Measurements from ENCODE around the gene DPEP1.

DPEP1 gene

DNA sequence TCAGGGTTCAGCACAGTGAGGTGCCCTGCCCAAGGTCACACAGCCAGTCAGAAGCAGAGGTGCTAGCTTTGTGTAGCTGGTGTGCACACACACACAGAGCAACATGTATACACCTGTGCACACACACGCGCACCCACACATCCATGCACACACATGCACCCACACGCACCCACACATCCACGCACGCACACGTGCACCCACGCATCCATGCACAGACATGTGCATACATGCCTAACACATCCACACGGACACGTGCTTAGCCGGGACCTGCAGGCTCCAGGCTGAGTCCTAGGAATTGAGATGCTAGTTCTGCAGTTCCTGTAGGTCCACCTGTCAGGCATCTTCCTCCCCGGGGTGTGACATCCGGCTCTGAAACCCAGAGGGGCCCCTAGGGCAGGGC, 13.0 kb upstream of the DPEP1 start:
- H3K4me3 Mint-ChIP-seq: no peak overlapping the region
- no peaks in the 10 kb centered on the region for H3K9me3 Mint-ChIP-seq
- no peaks in the 10 kb centered on the region for H3K27me3 Mint-ChIP-seq (ENCODE audit: low read depth)
- no peak for DNase-seq (ENCODE audit: low spot score)
- peaks cover 8% of the 10 kb centered on the region for H3K4me1 Mint-ChIP-seq (ENCODE audit: low read depth)
- H3K27ac Mint-ChIP-seq: no peak overlapping the region
- no peaks in the 10 kb centered on the region for H3K36me3 Mint-ChIP-seq (ENCODE audit: low read depth)

DNA sequence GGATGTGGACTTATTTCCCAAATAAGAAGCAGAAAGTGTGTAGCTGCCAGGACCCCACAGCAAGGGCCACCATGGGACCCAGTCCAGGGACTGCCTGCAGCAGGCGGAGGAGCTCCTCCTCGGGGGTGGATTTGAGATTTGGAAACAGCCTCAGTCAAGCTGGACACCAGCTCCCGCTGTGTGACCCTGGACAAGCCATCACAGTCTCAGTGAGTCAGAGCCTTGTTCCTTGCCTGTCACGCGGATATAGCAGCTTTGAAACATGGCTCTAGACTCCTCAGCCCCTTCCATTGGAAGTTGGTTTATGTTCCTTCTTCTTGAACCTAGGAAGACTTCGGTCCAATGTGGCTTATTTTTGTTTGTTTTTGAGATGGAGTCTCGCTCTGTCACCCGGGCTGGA, 12.5 kb upstream of the DPEP1 start:
- H3K4me1 Mint-ChIP-seq (ENCODE audit: low read depth): peaks cover 8% of the 10 kb centered on the region
- H3K9me3 Mint-ChIP-seq: no peaks in the 10 kb centered on the region
- no peaks in the 10 kb centered on the region for H3K27me3 Mint-ChIP-seq (ENCODE audit: low read depth)
- no peaks in the 10 kb centered on the region for H3K36me3 Mint-ChIP-seq (ENCODE audit: low read depth)
- no peak overlapping the region for H3K27ac Mint-ChIP-seq
- no peak for DNase-seq (ENCODE audit: low spot score)
- H3K4me3 Mint-ChIP-seq: no peak overlapping the region

DNA sequence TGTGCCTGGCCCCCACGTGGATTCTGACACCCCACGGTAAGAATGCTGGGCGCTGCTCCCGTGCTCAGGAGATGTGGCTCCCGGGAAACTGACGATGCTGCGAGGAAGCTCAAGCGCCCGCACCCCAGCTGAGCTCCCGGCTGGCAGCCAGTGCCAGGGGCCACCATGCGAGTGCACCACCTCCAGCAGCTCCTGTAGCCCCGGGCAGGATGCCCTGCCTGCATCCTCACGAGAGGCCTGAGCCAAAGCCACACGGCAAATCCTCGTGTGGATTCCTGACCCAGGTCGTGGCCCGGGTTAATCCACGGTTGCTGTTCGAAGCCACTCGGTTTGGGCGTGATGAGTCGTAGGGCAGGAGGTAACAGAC, 11.6 kb upstream of the DPEP1 start:
- H3K27me3 Mint-ChIP-seq (ENCODE audit: low read depth): no peaks in the 10 kb centered on the region
- no peaks in the 10 kb centered on the region for H3K9me3 Mint-ChIP-seq
- DNase-seq (ENCODE audit: low spot score): no peak
- H3K4me3 Mint-ChIP-seq: no peak overlapping the region
- no peak overlapping the region for H3K27ac Mint-ChIP-seq
- peaks cover 8% of the 10 kb centered on the region for H3K4me1 Mint-ChIP-seq (ENCODE audit: low read depth)
- H3K36me3 Mint-ChIP-seq (ENCODE audit: low read depth): no peaks in the 10 kb centered on the region

DNA sequence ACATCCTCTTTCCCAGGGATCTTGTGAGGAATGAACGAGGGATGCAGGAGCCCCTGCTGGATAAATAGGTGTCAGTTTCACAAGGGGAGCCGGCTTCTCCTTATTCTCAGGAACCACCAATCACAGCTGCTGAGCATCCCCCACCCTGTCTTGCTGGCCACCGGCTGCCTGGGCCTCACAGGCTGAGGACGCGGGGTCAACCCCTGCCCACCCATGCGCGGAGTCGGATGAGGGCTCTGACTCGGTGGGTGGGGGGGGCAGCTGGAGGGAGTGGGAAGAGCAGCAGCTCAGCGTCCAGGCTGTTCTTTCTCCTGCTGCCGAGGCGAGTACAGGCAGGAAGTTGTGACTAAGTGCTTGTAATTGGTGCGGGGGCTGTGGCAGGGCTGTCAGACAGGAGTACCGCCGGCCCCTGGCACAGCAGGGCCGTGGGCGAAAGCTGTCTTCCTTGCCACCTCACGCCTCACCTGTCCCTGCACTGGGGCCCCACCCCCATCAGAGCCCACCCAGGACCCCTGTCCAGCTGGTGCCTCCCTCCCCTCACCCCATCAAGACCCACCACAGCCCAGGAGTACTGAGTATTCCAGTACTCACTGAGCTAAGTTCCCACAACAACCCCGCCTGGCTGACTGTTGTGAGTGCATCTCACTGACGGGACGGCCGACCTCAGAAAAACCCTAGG, 11.0 kb upstream of the DPEP1 start:
- no peaks in the 10 kb centered on the region for H3K36me3 Mint-ChIP-seq (ENCODE audit: low read depth)
- no peaks in the 10 kb centered on the region for H3K27me3 Mint-ChIP-seq (ENCODE audit: low read depth)
- peak overlapping the region; percentile 62 for H3K27ac Mint-ChIP-seq
- peak; percentile 75 for DNase-seq (ENCODE audit: low spot score)
- H3K9me3 Mint-ChIP-seq: no peaks in the 10 kb centered on the region
- H3K4me1 Mint-ChIP-seq (ENCODE audit: low read depth): peaks cover 8% of the 10 kb centered on the region
- H3K4me3 Mint-ChIP-seq: peak overlapping the region; percentile 48

DNA sequence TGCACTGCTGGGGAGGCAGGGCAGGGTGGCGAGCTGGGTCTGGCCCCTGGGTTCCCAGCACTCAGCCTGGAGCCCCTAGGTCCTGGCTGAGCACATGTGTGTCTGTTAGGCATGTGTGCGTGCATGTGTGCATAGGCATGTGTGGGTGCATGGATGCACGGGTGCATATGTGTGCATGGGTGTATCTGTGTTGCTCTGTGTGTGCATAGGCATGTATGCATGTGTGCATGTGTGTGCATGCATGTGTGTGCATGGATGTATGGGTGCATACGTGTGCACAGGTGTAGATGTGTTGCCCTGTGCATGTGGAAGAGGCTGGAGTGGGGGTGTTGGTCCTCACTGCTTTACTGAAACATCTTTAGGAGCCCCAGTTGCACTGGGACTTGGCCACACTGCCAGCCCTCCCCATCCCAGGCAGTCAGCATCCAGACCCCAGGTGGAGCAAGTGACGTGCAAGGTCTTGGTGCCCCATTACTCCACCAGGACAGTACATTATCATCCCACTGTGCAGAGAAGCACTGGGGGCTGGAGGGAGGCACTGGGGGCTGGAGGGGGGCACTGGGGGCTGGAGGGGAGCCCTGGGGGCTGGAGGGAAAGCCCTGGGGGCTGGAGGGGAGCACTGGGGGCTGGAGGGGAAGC, 10.4 kb upstream of the DPEP1 start:
- Mint-ChIP-seq H3K4me1 (ENCODE audit: low read depth) (peaks cover 8% of the 10 kb centered on the region), H3K36me3 (ENCODE audit: low read depth) (no peaks in the 10 kb centered on the region), H3K27me3 (ENCODE audit: low read depth) (no peaks in the 10 kb centered on the region), H3K9me3 (no peaks in the 10 kb centered on the region), H3K27ac (peak overlapping the region; percentile 62), H3K4me3 (peak overlapping the region; percentile 18)
- DNase-seq (ENCODE audit: low spot score): no peak

DNA sequence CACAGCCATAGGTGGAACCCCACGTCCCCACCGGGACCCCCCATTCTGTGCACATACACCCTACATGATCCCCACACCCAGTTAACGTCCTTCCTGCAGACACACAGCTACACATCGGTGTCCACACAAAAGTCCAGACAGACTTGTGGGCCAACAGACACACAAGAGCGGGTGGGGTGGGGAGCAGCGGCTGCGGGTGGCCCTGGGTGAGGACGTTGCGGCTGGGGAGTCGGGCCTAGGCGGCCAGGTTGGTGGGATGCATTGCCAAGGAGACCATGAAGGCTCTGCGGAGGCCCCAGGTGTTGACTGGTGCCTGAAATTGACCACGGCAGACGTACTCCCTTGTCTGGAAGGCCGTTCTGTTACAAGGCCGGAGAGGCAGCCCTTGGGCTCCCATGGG, 8.7 kb upstream of the DPEP1 start:
- no peaks in the 10 kb centered on the region for H3K9me3 Mint-ChIP-seq
- no peak for DNase-seq (ENCODE audit: low spot score)
- no peak overlapping the region for H3K4me3 Mint-ChIP-seq
- no peaks in the 10 kb centered on the region for H3K36me3 Mint-ChIP-seq (ENCODE audit: low read depth)
- no peak overlapping the region for H3K27ac Mint-ChIP-seq
- H3K4me1 Mint-ChIP-seq (ENCODE audit: low read depth): peaks cover 8% of the 10 kb centered on the region
- H3K27me3 Mint-ChIP-seq (ENCODE audit: low read depth): no peaks in the 10 kb centered on the region

DNA sequence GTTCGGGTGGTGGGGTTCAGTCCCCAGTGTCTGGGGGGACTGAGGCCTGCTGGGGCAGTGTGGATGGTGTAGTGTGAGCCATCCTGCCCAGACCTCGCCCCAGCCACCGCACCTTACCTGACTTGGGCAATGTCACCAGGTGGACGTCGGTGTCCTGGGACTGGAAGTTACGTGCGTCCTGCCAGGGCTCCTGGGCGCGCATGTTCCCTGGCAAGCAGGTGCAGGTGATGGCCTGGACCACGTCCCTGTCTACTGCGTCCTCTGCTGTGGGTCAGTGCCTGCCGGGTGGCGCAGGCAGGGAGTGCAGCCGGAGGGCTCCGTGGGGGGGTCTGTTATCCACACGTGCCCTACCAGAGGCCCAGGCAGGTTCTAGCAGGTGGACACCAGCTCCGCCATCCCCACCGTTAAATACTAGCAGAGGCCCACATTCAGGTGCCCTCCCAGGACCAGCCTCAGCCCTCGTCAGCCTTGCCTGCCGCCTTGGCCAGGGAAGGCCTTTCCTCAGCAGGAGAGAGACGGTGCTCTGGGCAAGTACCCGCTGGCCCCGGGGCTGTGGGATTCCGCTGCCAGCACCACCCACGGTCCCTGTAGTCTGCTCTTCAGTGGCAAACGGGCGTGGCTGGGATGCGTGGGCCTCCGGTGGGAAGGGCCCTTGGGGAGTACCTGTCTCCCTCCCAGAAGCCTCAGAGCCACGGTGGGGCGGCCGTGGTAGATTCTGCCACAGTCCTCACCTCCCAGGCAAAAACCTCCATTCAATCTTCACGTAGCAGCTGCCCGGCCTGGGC, 8.1 kb upstream of the DPEP1 start:
- no peak overlapping the region for H3K4me3 Mint-ChIP-seq
- DNase-seq (ENCODE audit: low spot score): no peak
- H3K4me1 Mint-ChIP-seq (ENCODE audit: low read depth): peaks cover 8% of the 10 kb centered on the region
- H3K27ac Mint-ChIP-seq: no peak overlapping the region
- no peaks in the 10 kb centered on the region for H3K36me3 Mint-ChIP-seq (ENCODE audit: low read depth)
- no peaks in the 10 kb centered on the region for H3K9me3 Mint-ChIP-seq
- no peaks in the 10 kb centered on the region for H3K27me3 Mint-ChIP-seq (ENCODE audit: low read depth)

DNA sequence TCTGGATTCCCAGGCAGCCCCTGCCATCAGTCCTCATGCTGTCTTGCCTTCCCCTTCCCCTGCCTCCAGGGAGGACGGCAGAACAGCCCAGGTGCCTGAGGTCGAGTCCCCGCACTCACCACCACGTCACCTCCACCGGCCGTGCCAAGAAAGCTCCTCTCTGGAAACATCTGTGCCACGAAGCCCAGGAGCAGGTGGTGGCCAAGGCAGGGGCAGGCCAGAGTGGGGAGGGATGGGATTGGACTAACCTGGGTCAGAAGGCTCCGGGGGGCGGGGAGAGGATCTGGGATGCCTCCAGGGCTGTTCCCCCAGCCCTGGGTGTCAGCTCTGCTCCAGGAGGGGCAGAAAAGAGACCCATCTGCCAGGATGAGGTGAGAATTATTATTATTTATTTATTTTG, 7.4 kb upstream of the DPEP1 start:
- H3K27me3 Mint-ChIP-seq (ENCODE audit: low read depth): no peaks in the 10 kb centered on the region
- no peak overlapping the region for H3K27ac Mint-ChIP-seq
- no peak for DNase-seq (ENCODE audit: low spot score)
- peaks cover 8% of the 10 kb centered on the region for H3K4me1 Mint-ChIP-seq (ENCODE audit: low read depth)
- H3K9me3 Mint-ChIP-seq: no peaks in the 10 kb centered on the region
- H3K36me3 Mint-ChIP-seq (ENCODE audit: low read depth): no peaks in the 10 kb centered on the region
- no peak overlapping the region for H3K4me3 Mint-ChIP-seq

DNA sequence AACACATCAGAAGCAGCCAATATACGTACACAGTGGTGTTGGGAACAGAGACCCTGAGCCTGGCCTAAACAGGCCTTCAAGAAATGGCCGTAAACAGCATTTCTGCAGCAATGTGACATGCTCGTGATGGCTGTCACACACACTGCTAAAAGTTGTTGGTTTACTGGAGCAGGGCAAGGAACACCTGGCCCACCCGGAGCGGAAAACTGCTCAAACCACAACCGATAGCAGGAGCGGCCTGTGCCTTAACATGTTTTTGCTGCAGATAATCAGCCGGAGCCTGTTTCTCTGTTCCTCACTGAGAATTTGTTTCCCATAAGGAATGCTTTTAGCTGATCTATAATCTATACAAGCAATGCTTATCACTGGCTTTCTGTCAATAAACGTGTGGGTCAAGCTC, 6.0 kb upstream of the DPEP1 start:
- no peaks in the 10 kb centered on the region for H3K27me3 Mint-ChIP-seq (ENCODE audit: low read depth)
- peaks cover 8% of the 10 kb centered on the region for H3K4me1 Mint-ChIP-seq (ENCODE audit: low read depth)
- no peak for DNase-seq (ENCODE audit: low spot score)
- no peaks in the 10 kb centered on the region for H3K9me3 Mint-ChIP-seq
- no peak overlapping the region for H3K4me3 Mint-ChIP-seq
- no peaks in the 10 kb centered on the region for H3K36me3 Mint-ChIP-seq (ENCODE audit: low read depth)
- H3K27ac Mint-ChIP-seq: no peak overlapping the region

DNA sequence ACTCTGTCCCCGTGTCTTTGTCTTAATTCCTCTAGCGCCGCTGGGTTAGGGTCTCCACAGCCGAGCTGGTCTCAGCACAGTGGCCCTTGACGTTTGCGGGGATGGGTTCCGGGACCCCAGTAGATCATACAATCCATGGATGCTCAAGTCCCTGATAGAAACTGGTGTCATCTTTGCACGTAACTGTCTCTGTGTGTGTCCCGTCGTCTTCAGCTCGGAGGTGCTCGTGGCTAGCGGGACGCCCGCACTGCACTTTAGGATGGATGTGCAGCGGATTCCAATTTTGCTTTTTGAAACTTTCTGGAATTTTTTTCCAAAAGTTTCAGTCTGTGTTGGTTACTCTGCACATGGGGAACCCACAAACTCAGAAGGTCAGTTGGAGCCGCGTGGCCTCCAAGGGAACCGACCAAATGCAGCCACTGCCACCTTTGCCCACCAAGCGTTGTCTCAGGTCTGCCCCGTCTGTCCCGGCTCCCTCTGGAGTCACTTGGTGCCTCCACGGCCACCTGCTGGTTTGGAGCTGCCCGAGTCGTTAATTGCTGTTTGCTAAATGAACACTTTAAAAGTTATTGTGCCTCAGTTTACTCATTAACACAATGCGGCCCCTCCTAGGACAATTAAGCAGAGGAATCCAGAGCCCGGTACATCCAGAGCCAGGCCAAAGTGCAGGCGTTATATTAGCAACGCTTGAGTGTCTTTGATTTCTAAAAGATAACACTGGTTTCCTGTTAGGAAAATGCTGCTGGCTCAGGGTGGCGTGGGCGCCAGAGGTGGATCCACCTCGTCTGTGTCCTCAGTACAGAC, 5.3 kb upstream of the DPEP1 start:
- no peak for DNase-seq (ENCODE audit: low spot score)
- Mint-ChIP-seq H3K9me3 (no peaks in the 10 kb centered on the region), H3K4me1 (ENCODE audit: low read depth) (peaks cover 1% of the 10 kb centered on the region), H3K27me3 (ENCODE audit: low read depth) (no peaks in the 10 kb centered on the region), H3K4me3 (no peak overlapping the region), H3K36me3 (ENCODE audit: low read depth) (no peaks in the 10 kb centered on the region), H3K27ac (no peak overlapping the region)

DNA sequence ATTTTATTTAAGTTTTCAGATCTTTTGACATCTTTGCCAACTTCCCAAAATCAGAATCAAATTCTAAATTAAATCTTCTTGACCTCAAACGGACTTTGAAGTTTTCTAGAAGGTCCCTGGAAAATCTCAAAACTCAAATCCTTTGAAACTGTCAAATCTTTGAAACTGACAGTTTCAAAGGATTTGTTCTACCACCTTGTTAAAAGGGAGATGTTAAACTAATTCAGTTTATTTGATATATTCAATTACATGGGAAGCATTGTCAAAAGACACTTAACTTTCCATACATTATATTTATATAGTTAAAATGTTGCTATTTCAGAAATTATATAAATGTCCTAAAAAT, 3.4 kb upstream of the DPEP1 start:
- H3K36me3 Mint-ChIP-seq (ENCODE audit: low read depth): no peaks in the 10 kb centered on the region
- no peaks in the 10 kb centered on the region for H3K27me3 Mint-ChIP-seq (ENCODE audit: low read depth)
- no peaks in the 10 kb centered on the region for H3K9me3 Mint-ChIP-seq
- DNase-seq (ENCODE audit: low spot score): no peak
- no peak overlapping the region for H3K27ac Mint-ChIP-seq
- H3K4me1 Mint-ChIP-seq (ENCODE audit: low read depth): no peaks in the 10 kb centered on the region
- H3K4me3 Mint-ChIP-seq: no peak overlapping the region

DNA sequence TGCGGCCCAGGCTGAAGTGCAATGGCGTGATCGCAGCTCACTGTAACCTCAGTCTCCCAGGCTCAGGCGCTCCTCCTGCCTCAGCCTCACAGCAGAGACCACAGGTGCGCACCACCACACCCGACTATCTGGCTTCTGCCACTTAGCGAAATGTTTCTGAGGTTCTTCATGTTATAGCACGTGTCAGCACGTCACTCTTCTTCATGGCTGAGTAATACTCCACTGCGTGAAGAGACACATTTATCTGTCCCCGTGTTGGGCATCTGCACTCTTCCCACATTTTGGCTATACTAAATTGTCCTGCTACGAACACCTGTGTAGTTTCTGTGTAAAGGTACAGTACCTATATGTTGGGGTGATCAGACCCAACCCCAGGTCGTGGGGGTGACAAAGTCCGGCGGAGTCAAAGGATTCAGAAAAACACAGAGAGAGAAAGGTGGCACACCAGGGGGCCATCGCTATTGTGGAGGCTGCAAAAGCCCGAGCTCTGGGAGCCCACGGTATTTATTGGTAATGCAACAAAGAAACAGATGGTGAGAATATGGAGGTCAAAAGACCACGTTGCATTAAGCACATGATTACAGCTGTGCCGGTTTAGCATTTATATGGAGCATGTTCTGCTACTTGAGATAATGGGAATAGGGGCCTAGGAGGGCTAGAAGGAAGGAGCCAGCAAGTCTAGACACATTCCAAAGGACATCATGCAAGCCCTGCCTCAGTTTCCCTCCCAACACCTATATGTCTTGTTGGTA, 851 bp upstream of the DPEP1 start:
- H3K4me1 Mint-ChIP-seq (ENCODE audit: low read depth): peaks cover 8% of the 10 kb centered on the region
- DNase-seq (ENCODE audit: low spot score): no peak
- H3K36me3 Mint-ChIP-seq (ENCODE audit: low read depth): peaks cover 3% of the 10 kb centered on the region
- no peak overlapping the region for H3K4me3 Mint-ChIP-seq
- peaks cover 2% of the 10 kb centered on the region for H3K27me3 Mint-ChIP-seq (ENCODE audit: low read depth)
- peaks cover 9% of the 10 kb centered on the region for H3K9me3 Mint-ChIP-seq
- H3K27ac Mint-ChIP-seq: no peak overlapping the region

DNA sequence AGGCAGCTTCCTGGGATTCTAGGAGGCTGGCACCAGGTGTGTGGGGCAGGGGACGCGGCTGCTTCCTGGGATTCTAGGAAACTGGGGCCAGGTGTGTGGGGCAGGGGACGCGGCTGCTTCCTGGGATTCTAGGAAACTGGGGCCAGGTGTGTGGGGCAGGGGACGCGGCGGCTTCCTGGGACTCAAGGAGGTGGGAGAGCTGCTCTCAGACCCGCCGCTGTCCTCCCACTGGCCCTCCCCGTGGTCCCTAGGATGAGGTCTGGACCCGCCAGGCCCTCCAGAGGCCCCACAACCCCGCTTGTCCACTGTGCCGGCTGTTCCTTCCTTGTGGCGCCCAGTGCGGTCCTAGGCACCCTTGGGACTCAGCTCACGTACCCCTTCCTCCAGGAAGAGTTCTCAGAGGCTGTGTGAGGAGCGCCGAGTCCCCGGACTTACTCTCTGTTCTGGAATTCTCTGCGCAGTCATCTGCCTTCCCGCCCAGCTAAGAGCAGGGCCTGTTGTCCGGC, 565 bp downstream of the DPEP1 start:
- H3K9me3 Mint-ChIP-seq: peaks cover 9% of the 10 kb centered on the region
- H3K27me3 Mint-ChIP-seq (ENCODE audit: low read depth): peaks cover 2% of the 10 kb centered on the region
- no peak overlapping the region for H3K27ac Mint-ChIP-seq
- peaks cover 3% of the 10 kb centered on the region for H3K36me3 Mint-ChIP-seq (ENCODE audit: low read depth)
- peaks cover 8% of the 10 kb centered on the region for H3K4me1 Mint-ChIP-seq (ENCODE audit: low read depth)
- H3K4me3 Mint-ChIP-seq: no peak overlapping the region
- DNase-seq (ENCODE audit: low spot score): no peak

Data from T-helper 2 cell treated with Interferon-gamma antibody and Interleukin-4, amounts not matched to agents 5 μg/mL and 100 μg/mL, for 36 hours (primary cell).